ENCODE measurements around the gene BAZ2B.

GRCh38 chr2:159622966-159623365 lies 6.6 kb upstream of the BAZ2B start:
- TF ChIP-seq, protein P1, sequence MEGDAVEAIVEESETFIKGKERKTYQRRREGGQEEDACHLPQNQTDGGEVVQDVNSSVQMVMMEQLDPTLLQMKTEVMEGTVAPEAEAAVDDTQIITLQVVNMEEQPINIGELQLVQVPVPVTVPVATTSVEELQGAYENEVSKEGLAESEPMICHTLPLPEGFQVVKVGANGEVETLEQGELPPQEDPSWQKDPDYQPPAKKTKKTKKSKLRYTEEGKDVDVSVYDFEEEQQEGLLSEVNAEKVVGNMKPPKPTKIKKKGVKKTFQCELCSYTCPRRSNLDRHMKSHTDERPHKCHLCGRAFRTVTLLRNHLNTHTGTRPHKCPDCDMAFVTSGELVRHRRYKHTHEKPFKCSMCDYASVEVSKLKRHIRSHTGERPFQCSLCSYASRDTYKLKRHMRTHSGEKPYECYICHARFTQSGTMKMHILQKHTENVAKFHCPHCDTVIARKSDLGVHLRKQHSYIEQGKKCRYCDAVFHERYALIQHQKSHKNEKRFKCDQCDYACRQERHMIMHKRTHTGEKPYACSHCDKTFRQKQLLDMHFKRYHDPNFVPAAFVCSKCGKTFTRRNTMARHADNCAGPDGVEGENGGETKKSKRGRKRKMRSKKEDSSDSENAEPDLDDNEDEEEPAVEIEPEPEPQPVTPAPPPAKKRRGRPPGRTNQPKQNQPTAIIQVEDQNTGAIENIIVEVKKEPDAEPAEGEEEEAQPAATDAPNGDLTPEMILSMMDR (IDR thresholded peaks at IDR 0.05) = no peak
- TF ChIP-seq POLR2A (IDR thresholded peaks at IDR 0.05) = no peak
